Stimulated activated CD4-positive, alpha-beta T cell treated with anti-CD3 and anti-CD28 coated beads, Interleukin-4, amount 100 ng/mL, for 24 hours (primary cell): ENCODE results near the gene GPC2.
"Not testable (repeated sequence)": the region's sequence is repeated elsewhere in the genome, so short reads cannot be mapped to it uniquely, and the experiment has no call there.

Source experiments
- DNase-seq: peaks from one replicate; pipeline ENCODE4 v3.0.0-alpha.2; 2020

The GPC2 gene

GRCh38 chr7:100200693-100201092, 23.5 kb upstream of the GPC2 start:
- DNase-seq: no peak

- no peak for DNase-seq
These were observed 21.1 kb upstream of the GPC2 start for GRCh38 chr7:100198266-100198665.

DNA sequence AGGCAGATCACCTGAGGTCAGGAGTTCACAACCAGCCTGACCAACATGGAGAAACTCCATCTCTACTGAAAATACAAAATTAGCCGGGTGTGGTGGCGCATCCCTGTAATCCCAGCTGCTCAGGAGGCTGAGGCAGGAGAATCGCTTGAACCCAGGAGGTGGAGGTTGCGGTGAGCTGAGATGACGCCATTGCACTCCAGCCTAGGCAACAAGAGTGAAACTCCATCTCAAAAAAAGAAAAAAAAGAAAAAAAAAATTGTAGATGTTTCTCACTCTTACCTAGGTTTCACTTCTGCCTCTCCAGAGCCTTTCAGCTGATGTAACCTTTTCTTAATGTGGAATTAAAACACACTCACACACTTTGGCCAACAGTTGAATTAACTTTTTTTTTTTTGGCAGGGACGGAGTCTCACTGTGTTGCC, 18.7 kb upstream of the GPC2 start:
- not testable (repeated sequence) for DNase-seq

DNA sequence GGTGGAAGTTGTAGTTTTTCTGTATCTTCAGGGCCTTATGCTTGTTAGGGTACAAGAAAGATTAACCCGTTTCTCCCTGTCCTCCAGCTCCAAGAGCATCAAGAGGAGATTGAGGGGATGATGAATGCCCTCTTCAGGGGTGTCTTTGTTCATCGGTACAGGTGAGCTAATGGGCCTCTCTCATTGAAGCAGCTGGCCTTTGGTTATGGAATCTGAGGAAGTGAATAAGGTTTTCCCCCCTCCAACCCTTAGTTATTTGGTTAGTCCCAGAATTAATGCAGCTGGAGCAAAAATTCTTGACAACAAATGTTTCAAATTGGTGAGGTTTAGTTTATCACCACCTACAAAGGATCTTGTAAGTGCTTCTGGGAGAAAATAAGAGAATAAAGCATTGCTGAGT, 18.0 kb upstream of the GPC2 start:
- DNase-seq: no peak

GRCh38 chr7:100192969-100193368, 15.8 kb upstream of the GPC2 start:
- no peak for DNase-seq

DNA sequence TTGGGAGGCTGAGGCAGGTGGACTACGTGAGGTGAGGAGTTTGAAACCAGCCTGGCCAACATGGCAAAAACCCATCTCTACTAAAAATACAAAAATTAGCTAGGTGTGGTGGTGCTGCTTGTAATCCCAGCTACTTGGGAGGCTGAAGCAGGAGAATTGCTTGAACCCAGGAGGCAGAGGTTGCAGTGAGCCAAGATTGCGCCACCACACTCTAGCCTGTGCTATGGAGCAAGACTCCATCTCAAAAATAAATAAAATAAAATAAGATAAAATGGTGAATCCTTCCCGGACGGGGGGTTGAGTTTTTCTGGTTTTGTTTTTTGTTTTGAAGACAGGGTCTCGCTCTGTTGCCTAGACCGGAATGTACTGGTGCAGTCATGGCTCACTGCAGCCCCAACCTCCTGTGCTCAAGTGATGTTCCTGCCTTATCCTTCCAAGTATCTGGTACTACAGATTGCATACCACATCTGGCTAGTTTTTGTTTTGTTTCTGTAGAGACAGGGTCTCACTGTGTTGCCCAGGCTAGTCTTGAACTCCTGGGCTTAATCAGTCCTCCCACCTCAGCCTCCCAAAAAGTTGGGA, 15.2 kb upstream of the GPC2 start:
- DNase-seq: not testable (repeated sequence)

DNA sequence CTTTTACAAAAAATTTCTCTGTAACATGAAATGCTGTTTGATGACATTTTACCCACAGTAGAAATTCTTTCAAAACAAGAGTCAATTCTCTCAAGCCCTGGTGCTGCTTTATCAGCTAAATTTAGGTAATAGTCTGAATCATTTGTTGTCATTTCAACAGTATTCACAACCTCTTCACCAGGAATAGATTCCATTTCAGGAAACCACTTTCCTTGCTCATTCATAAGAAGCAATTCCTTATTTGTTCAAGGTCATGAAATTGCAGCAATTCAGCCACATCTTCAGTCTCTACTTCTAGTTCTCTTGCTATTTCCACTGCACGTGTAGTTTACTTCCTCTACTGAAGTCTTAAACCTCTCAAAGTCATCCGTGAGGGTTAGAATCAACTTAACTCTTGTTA, 14.6 kb upstream of the GPC2 start:
- no peak for DNase-seq

DNA sequence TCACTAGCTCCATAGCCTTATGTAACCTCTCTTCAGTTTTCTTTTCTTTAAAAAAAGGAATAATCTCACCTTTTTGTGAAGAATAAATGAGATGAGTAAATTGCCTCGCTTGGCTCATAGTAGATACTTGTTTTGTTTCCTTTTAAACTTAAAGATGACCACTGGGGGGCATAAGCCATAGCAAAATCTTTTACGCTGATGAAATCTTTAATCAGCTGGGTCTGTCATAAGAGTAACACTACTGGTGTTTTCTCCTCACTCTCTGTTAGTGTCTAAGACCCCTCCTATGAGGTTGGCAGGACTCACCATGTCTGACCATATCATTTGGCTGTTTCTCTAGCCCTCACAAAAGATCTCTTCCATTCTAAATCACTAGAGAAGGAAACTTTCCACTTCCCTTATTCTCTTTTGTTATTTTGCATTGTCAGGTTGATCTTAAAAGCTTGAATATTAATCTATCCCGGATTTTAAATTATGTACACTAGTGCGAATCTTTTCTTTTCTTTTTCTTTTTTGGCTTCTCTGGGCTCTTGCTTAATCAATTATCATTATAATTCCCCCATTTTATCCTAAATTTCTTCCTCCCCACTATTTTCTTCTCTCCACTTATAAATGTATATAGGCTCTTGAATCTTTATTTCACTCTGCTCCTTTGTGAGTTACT, 13.0 kb upstream of the GPC2 start:
- no peak for DNase-seq

GRCh38 chr7:100189061-100189460, 11.9 kb upstream of the GPC2 start:
- DNase-seq: no peak

GRCh38 chr7:100185726-100186125, 8.5 kb upstream of the GPC2 start:
- no peak for DNase-seq

GRCh38 chr7:100183090-100183489, 5.9 kb upstream of the GPC2 start:
- not testable (repeated sequence) for DNase-seq

DNA sequence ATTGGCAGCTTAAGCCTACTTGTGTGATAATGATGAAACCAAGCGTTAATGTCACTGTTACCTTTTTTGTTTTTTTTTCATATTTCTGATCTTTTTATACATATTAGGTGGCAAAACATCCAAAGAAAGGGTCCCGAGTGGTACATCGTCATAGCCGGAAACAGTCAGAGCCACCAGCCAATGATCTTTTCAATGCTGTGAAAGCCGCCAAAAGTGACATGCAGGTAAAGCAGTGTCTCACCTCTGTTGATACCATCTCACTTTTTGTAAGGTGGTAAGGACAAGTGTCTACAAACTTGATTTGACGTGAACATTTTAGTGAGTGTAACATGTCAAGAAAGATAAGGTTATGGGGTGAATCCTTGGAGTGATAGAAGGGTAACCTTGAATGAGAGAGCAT, 5.4 kb upstream of the GPC2 start:
- not testable (repeated sequence) for DNase-seq

- not testable (repeated sequence) for DNase-seq
These were observed 2.9 kb upstream of the GPC2 start for GRCh38 chr7:100180084-100180483.

GRCh38 chr7:100176096-100177044, 811 bp downstream of the GPC2 start:
- no peak for DNase-seq

DNA sequence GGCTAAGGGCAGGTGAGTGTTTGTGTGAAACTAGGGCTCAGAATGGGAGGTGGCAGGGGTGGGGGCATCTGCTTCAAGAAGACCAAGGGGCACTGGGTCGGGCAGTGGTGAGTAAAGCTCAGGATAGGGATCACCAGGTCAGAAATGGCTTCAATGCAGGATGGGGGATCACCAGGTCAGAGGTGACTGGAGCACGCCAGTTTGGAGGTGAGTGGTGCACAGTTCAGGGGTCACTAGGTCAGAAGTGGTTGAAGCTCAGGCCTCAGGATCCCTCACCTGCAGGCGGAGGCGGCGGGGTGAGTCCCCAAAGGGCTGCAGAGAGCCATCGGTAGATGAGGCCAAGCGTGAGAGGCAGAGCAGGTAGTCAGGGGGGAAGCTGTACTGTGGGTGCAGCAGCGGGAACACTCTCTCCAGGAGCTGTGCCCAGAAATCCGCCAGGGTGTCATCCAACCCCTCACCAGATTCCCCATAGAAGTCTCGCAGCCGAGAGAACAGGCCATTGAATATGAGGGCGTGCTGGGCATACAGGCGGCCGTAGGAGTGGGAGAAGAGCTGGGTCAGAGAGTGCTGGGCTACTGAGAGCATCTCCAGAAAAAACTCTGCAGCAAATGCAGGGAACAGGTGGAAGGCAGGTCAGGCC, 1.8 kb downstream of the GPC2 start:
- no peak for DNase-seq

GRCh38 chr7:100174582-100174981, 2.6 kb downstream of the GPC2 start:
- DNase-seq: no peak

DNA sequence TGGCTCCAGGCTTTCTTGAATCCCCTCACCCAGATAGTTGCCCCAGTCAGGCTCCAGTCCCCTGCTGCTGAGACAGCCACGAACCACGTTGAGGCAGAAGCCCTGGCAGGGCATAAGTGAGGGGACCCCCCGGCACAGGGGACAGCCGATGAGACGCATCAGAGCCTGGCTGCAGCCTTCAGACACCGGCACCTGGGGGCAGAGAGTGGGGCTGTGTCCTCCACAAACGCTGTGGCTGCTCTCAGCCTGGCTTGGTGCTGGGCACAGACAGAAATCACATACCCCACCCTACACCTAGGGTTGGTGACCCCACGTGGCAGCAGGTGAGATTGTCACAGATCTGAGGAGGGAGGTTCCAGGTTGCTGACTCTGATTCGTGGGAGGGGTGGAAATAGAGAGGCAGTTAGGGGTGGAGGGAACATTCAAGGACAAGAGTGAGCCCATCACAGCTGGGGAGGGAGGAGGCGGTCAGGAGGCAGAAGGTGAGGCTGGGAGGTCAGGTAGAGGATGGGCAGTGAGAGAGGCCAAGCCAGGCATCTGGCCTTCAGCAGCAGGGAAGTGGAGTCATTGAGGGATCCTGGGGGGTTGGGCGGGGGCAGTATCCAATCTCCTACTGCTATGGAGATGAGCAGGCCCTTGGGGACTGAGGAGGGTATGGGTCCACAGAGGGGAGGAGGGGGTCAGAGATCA, 3.2 kb downstream of the GPC2 start:
- no peak for DNase-seq

DNA sequence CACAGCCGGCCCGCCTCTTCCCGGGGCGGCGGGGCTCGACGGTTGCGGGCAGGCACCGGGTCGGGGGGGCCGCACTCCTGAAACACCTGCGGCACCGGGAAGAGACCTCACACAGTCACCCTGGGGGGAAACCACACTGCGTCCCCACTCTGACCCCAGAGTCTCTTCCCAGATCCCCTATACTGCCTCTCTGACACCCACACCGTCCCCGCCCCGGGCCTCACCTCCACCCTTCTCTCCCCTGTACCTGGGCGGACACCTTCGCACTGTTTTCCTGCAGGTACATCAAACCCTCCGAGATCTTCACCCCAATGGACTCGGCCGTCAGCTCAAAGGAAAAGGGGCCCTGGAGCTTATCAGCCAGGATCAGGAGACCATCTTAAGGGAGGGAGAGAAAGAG, 5.3 kb downstream of the GPC2 start:
- no peak for DNase-seq

GRCh38 chr7:100171087-100171681, 6.0 kb downstream of the GPC2 start:
- no peak for DNase-seq

DNA sequence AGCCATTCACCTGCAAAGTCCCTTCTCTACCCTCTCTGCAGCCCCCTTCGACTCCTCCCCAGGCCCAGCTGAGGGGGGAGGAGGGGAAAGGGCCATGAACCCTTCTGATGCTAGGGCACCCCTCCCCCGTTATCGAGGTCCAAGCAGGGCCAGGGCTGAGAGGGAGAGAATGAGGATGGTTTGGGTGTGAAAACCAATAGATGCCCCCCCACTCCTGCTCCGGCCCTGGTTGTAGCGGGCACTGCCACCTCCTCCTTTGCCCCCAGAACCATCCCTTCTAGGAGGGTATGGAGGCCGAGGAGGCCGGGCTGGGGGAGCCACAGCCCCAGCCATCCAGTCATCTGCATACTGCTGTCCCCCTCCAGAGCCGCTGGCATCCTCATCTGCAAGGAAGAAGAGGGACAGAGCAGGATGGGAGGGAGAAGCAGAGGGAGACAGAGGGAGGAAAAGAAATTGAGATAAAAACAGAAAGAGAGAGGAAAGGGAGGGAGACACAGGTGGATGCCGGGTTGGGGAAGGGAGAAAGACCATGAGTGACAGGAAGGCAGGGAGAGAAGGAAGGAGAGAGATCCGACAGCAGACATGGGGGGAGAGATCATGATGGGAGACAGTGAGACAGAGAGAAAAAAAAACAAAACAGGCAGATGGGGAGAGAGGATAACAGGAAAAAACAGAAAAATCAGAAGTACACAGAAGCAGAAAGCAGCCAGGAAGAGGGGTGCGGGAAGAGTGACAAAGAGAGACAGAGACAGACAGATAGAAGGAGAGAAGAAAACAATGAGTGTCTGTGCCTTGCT, 6.9 kb downstream of the GPC2 start:
- no peak for DNase-seq

DNA sequence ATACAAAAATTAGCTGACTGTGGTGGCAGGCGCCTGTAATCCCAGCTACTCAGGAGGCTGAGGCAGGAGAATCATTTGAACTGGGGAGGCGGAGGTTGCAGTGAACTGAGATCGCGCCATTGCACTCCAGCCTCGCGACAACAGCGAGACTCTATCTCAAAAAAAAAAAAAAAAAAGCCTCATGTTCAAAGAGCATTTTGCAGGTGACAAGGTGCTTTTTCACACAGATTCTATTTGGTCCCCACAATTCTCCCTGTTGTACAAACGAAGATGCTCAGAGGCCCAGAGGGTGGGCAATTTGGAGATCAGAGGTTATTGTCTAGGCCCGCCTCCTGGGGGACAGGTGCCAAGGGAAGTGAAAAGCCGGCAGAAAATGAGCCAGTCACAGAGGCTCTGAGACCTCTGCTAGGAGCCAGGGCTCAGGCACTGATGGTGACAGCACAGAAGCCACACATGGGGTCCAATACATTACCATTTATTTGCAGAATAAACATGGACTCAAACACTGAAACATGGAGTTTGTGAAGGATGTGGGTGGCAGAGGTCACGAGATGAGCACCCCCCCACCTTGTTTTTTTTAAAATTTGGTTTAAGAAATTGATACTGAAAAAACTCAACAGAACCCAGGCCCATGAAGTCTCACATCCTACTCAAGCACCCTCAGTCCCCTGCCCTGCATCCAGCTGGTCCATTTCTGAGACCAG, 7.9 kb downstream of the GPC2 start:
- DNase-seq: no peak
